Type B pancreatic cell (in vitro differentiated cells): ENCODE results near the gene MGAT5. TPM values are rescaled to one million over a fixed set of nuclear protein-coding genes. Genes with fewer than 3 reads are reported as not detected.

ENCODE experiments used
- DNase-seq: peaks from one replicate; pipeline ENCODE4 v3.0.0; 2021; ENCODE audit warnings: mixed read lengths; ENCODE audit not compliant: unreplicated experiment; ENCODE audit errors: extremely low spot score
- H3K27ac Mint-ChIP-seq: 2 replicates; pipeline ENCODE4 v1.8.0; 2021; ENCODE audit warnings: mild to moderate bottlenecking, mixed read lengths
- H3K27me3 Mint-ChIP-seq: 2 replicates; pipeline ENCODE4 v1.8.0; 2021; ENCODE audit warnings: mixed read lengths
- H3K36me3 Mint-ChIP-seq: 2 replicates; pipeline ENCODE4 v1.8.0; 2021; ENCODE audit warnings: mixed read lengths
- H3K4me1 Mint-ChIP-seq: one replicate; pipeline ENCODE4 v1.8.0; 2021; ENCODE audit warnings: mixed read lengths; ENCODE audit not compliant: unreplicated experiment
- H3K4me3 Mint-ChIP-seq: 2 replicates; pipeline ENCODE4 v1.8.0; 2021; ENCODE audit warnings: mild to moderate bottlenecking, mixed read lengths
- H3K9me3 Mint-ChIP-seq: 2 replicates; pipeline ENCODE4 v1.8.0; 2021; ENCODE audit warnings: mixed read lengths
- total RNA-seq: library from RNA; stranded (reverse); gene quantifications from 2 replicates; pipeline ENCODE4 v1.2.1, GENCODE V29; 2021; ENCODE audit warnings: low replicate concordance
- TF ChIP-seq, protein P1 (sequence below): fragments of 200-600 bp; sonication (generic); conservative IDR thresholded peaks from 2 replicates; pipeline ENCODE4 v1.5.0; 2021; ENCODE audit warnings: antibody characterized with exemption, mild to moderate bottlenecking

The MGAT5 gene
- total RNA-seq, 1 donor from 2014 or later = 37.2 TPM

GRCh38 chr2:134448650-134449049 is 194.8 kb downstream of the MGAT5 start:
- H3K27me3 Mint-ChIP-seq = no peaks in the 10 kb centered on the region
- no peak overlapping the region for H3K27ac Mint-ChIP-seq
- H3K4me1 Mint-ChIP-seq = peaks cover 20% of the 10 kb centered on the region
- H3K36me3 Mint-ChIP-seq = peaks cover 4% of the 10 kb centered on the region
- no peak for DNase-seq
- H3K4me3 Mint-ChIP-seq = no peak overlapping the region
- no peaks in the 10 kb centered on the region for H3K9me3 Mint-ChIP-seq
- TF ChIP-seq, protein P1, sequence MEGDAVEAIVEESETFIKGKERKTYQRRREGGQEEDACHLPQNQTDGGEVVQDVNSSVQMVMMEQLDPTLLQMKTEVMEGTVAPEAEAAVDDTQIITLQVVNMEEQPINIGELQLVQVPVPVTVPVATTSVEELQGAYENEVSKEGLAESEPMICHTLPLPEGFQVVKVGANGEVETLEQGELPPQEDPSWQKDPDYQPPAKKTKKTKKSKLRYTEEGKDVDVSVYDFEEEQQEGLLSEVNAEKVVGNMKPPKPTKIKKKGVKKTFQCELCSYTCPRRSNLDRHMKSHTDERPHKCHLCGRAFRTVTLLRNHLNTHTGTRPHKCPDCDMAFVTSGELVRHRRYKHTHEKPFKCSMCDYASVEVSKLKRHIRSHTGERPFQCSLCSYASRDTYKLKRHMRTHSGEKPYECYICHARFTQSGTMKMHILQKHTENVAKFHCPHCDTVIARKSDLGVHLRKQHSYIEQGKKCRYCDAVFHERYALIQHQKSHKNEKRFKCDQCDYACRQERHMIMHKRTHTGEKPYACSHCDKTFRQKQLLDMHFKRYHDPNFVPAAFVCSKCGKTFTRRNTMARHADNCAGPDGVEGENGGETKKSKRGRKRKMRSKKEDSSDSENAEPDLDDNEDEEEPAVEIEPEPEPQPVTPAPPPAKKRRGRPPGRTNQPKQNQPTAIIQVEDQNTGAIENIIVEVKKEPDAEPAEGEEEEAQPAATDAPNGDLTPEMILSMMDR = no peak

GRCh38 chr2:134449157-134449556 is 195.3 kb downstream of the MGAT5 start:
- no peak overlapping the region for H3K27ac Mint-ChIP-seq
- H3K4me1 Mint-ChIP-seq = peaks cover 23% of the 10 kb centered on the region
- H3K9me3 Mint-ChIP-seq = no peaks in the 10 kb centered on the region
- H3K27me3 Mint-ChIP-seq = no peaks in the 10 kb centered on the region
- no peak for DNase-seq
- H3K36me3 Mint-ChIP-seq = peaks cover 4% of the 10 kb centered on the region
- TF ChIP-seq, protein P1 = no peak
- H3K4me3 Mint-ChIP-seq = no peak overlapping the region

DNA sequence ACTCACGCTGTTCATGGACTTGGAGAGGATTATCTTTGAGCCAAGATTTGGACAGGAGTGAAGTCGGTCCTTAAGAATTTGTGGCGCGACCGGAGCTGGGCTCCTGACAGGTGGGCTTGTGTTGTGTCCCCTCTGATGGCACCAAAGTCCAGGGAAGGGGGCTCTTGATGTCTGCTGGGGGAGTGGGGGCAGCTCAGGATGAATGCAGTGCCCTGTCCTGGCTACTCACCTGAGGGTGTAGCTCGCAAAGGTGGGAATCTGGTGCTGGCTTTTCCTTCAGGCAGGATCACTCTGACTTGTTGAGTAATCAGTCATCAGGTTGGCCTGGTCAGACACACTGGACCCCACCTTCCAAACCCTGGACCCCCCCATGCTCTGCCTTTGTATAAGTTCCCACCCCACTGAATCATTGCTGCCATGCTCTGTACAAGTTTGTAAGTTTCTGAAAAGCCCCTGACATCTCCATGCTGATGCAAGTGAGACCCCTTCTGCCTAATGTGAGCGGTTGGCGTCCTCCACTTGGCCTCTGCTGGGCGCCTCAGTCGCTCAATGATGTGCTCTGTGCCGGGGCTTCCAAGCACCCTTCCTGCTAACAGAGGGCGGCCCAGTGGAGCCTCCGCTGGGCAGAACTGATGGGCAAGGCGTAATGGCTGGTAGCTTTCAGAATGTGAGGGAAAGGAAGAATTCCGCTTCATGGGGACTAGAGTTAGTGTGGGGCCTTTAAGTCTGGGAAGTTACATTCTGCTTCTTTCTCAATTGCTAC is 196.1 kb downstream of the MGAT5 start:
- H3K9me3 Mint-ChIP-seq = no peaks in the 10 kb centered on the region
- no peaks in the 10 kb centered on the region for H3K27me3 Mint-ChIP-seq
- H3K4me3 Mint-ChIP-seq = no peak overlapping the region
- TF ChIP-seq, protein P1 = no peak
- H3K4me1 Mint-ChIP-seq = peaks cover 23% of the 10 kb centered on the region
- no peak for DNase-seq
- H3K36me3 Mint-ChIP-seq = peaks cover 4% of the 10 kb centered on the region
- no peak overlapping the region for H3K27ac Mint-ChIP-seq

DNA sequence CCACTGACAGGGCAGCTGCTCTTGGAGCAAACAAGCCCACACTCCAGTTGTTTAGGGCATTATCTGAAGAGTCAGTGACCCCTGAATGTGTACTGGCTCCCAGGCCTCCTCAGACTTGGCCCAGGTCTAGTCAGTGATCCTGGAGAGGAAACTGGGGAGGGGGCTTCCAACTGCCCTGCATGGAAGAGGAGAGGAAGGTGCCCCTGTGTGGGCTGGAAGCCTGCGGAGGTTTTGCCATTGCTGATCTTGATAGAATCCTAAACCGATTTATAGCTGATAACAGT is 197.4 kb downstream of the MGAT5 start:
- peaks cover 18% of the 10 kb centered on the region for H3K4me1 Mint-ChIP-seq
- peak overlapping the region; percentile 65 for H3K27ac Mint-ChIP-seq
- H3K9me3 Mint-ChIP-seq = no peaks in the 10 kb centered on the region
- TF ChIP-seq, protein P1 = no peak
- peaks cover 4% of the 10 kb centered on the region for H3K36me3 Mint-ChIP-seq
- no peak overlapping the region for H3K4me3 Mint-ChIP-seq
- no peak for DNase-seq
- H3K27me3 Mint-ChIP-seq = no peaks in the 10 kb centered on the region

GRCh38 chr2:134452042-134452733 is 198.3 kb downstream of the MGAT5 start:
- Mint-ChIP-seq H3K4me1 (peaks cover 9% of the 10 kb centered on the region), H3K4me3 (no peak overlapping the region), H3K27me3 (no peaks in the 10 kb centered on the region), H3K36me3 (peaks cover 4% of the 10 kb centered on the region), H3K27ac (no peak overlapping the region), H3K9me3 (no peaks in the 10 kb centered on the region)
- TF ChIP-seq, protein P1 = no peak
- DNase-seq = no peak
